IMR-90 (cell line): ENCODE data around the gene PLB1. TPM values are rescaled to one million over a fixed set of nuclear protein-coding genes. Genes with fewer than 3 reads are reported as not detected.

Source experiments
- ATAC-seq: fragments of 200-7000 bp; cut with Tn5 transposase; 2 replicates; pipeline ENCODE4 v1.9.1; 2020; ENCODE audit warnings: low read depth, mild to moderate bottlenecking, moderate library complexity
- BruUV-seq: library from RNA; stranded (reverse); fragments of 400-500 nt; replicated peaks from 2 replicates; lab custom pipeline; 2021; lab: Mats Ljungman, UMichigan
- CTCF ChIA-PET: fragments of 300-600 bp; formaldehyde crosslinking; extraction: SDS; loops from one replicate; lab custom pipeline; 2021; ENCODE audit warnings: antibody characterized with exemption; lab: Yijun Ruan, JAX
- POLR2A ChIA-PET: fragments of 300-600 bp; sonication (Branson Sonifier 250); formaldehyde crosslinking; loops from one replicate; lab custom pipeline; 2022; ENCODE audit warnings: antibody characterized with exemption; ENCODE audit not compliant: unreplicated experiment; lab: Charles Lee
- DNase-seq: peaks from one replicate; pipeline ENCODE4 v3.0.0; 2013
- H2AFZ ChIP-seq: replicated peaks from 2 replicates; pipeline ENCODE3; 2013; ENCODE audit warnings: low read length, mild to moderate bottlenecking; ENCODE audit not compliant: poor library complexity
- H2AK5ac ChIP-seq: 2 replicates; pipeline ENCODE4 v1.6.1; 2013; ENCODE audit warnings: low read depth, low read length, inconsistent platforms
- H2AK9ac ChIP-seq: replicated peaks from 2 replicates; pipeline ENCODE3; 2013; ENCODE audit warnings: mild to moderate bottlenecking, low read depth, low read length, moderate library complexity; ENCODE audit not compliant: poor library complexity
- H2BK120ac ChIP-seq: 2 replicates; pipeline ENCODE4 v1.6.1; 2013; ENCODE audit warnings: low read depth, low read length, inconsistent platforms
- H2BK15ac ChIP-seq: 3 replicates; pipeline ENCODE4 v1.6.1; 2013; ENCODE audit warnings: low read depth, low read length, inconsistent platforms
- H2BK20ac ChIP-seq: 2 replicates; pipeline ENCODE4 v1.6.1; 2013; ENCODE audit warnings: low read depth, mild to moderate bottlenecking, inconsistent platforms, low read length, moderate library complexity
- H2BK5ac ChIP-seq: 2 replicates; pipeline ENCODE4 v1.6.1; 2013; ENCODE audit warnings: mild to moderate bottlenecking, low read depth, low read length, inconsistent platforms; ENCODE audit not compliant: poor library complexity, severe bottlenecking
- H3K14ac ChIP-seq: replicated peaks from 2 replicates; pipeline ENCODE4 v1.6.1; 2013; ENCODE audit warnings: low read depth, low read length, inconsistent platforms
- H3K18ac ChIP-seq: 2 replicates; pipeline ENCODE4 v1.6.1; 2013; ENCODE audit warnings: low read depth, low read length, control low read depth
- H3K23ac ChIP-seq: 2 replicates; pipeline ENCODE4 v1.6.1; 2013; ENCODE audit warnings: low read depth, low read length, inconsistent platforms
- H3K27ac ChIP-seq: 2 replicates; pipeline ENCODE4 v1.5.1; 2013; ENCODE audit warnings: mild to moderate bottlenecking, control low read depth, low read length; ENCODE audit not compliant: insufficient read depth
- H3K27me3 ChIP-seq: 2 replicates; pipeline ENCODE4 v1.6.1; 2013; ENCODE audit warnings: low read length; ENCODE audit not compliant: control insufficient read depth, insufficient read depth
- H3K36me3 ChIP-seq: 2 replicates; pipeline ENCODE4 v1.6.1; 2013; ENCODE audit warnings: low read length, mixed read lengths; ENCODE audit not compliant: control insufficient read depth, insufficient read depth
- H3K4ac ChIP-seq: 2 replicates; pipeline ENCODE4 v1.6.1; 2013; ENCODE audit warnings: low read depth, low read length, inconsistent platforms
- H3K4me1 ChIP-seq: 2 replicates; pipeline ENCODE4 v1.6.1; 2013; ENCODE audit warnings: low read length, mixed read lengths; ENCODE audit not compliant: control insufficient read depth, insufficient read depth
- H3K4me2 ChIP-seq: 2 replicates; pipeline ENCODE4 v1.6.1; 2013; ENCODE audit warnings: low read depth, mild to moderate bottlenecking, control low read depth, low read length, moderate library complexity
- H3K4me3 ChIP-seq: 2 replicates; pipeline ENCODE4 v1.5.1; 2013; ENCODE audit warnings: low read depth, mild to moderate bottlenecking, control low read depth, low read length, moderate library complexity; ENCODE audit not compliant: insufficient read depth
- H3K56ac ChIP-seq: 2 replicates; pipeline ENCODE4 v1.6.1; 2013; ENCODE audit warnings: low read length, inconsistent platforms; ENCODE audit not compliant: insufficient read depth; ENCODE audit errors: extremely low read depth
- H3K79me1 ChIP-seq, 2 experiments: 2 replicates each; pipeline ENCODE4 v1.6.1; 2013; ENCODE audit warnings: low read length in 2 of 2, inconsistent platforms in 1 of 2, low read depth in 1 of 2
- H3K9ac ChIP-seq: 2 replicates; pipeline ENCODE4 v1.6.1; 2013; ENCODE audit warnings: low read depth, low read length, control low read depth
- H3K9me1 ChIP-seq: 2 replicates; pipeline ENCODE4 v1.6.1; 2013; ENCODE audit warnings: low read length, inconsistent platforms; ENCODE audit not compliant: insufficient read depth
- H3K9me3 ChIP-seq: 2 replicates; pipeline ENCODE4 v1.6.1; 2013; ENCODE audit warnings: low read length; ENCODE audit not compliant: control insufficient read depth, insufficient read depth
- H4K20me1 ChIP-seq: 2 replicates; pipeline ENCODE4 v1.6.1; 2013; ENCODE audit warnings: low read length, inconsistent platforms; ENCODE audit not compliant: insufficient read depth
- H4K5ac ChIP-seq: 2 replicates; pipeline ENCODE4 v1.6.1; 2013; ENCODE audit warnings: mild to moderate bottlenecking, low read depth, low read length, control low read depth
- H4K8ac ChIP-seq, 2 experiments: 2 replicates each; pipeline ENCODE4 v1.6.1; 2013; ENCODE audit warnings: low read depth in 2 of 2, low read length in 2 of 2, control low read depth in 1 of 2, inconsistent platforms in 1 of 2
- H4K91ac ChIP-seq: 2 replicates; pipeline ENCODE4 v1.6.1; 2013; ENCODE audit warnings: low read depth, low read length, inconsistent platforms; ENCODE audit not compliant: insufficient read depth
- CEBPB ChIP-seq: IDR thresholded peaks from 2 replicates; pipeline ENCODE4 v1.6.1; 2012; ENCODE audit warnings: low read depth, low read length, improper control_type of control experiment
- MAFK ChIP-seq: IDR thresholded peaks from 2 replicates; pipeline ENCODE4 v1.6.1; 2012; ENCODE audit warnings: low read depth, low read length, improper control_type of control experiment
- MXI1 ChIP-seq: IDR thresholded peaks from 2 replicates; pipeline ENCODE4 v1.6.1; 2012; ENCODE audit warnings: low read depth, mild to moderate bottlenecking, low read length, moderate library complexity, borderline replicate concordance
- WGBS, 2 experiments: methylation state at CpG; one replicate each; pipeline versions ENCODE4 v1.1.5 to v1.1.7; 2013; ENCODE audit warnings: missing lambda C conversion rate in 2 of 2; ENCODE audit not compliant: insufficient read length in 1 of 2; ENCODE audit errors: extremely low coverage in 2 of 2; 5-methylcytosine and 5-hydroxymethylcytosine counted together
- dilution Hi-C: fragments of 300-500 bp; cut with HindIII; formaldehyde crosslinking; loops from one replicate; pipeline ENCODE4 v1.14.3; 2018; ENCODE audit warnings: low sequenced_read_pairs; ENCODE audit not compliant: unreplicated experiment
- in situ Hi-C: fragments of 300-500 bp; cut with MboI; formaldehyde crosslinking; loops from 3 replicates; pipeline ENCODE4 v1.14.3; 2019; ENCODE audit warnings: low sequenced_read_pairs, inconsistent platforms, mixed read lengths
- intact Hi-C: fragments of 100-400 bp; cut with micrococcal nuclease; formaldehyde crosslinking; loops from 2 replicates; pipeline ENCODE4 v1.10.0; 2022
- polyA plus RNA-seq, 3 experiments: library from polyadenylated mRNA; depleted of rRNA; stranded (reverse); fragments of >200 nt; gene quantifications; 2 replicates each; pipeline ENCODE4 v1.2.3, GENCODE V29; 2012; ENCODE audit warnings: low replicate concordance in 1 of 3
- total RNA-seq: library from RNA; depleted of rRNA; stranded (reverse); fragments of >200 nt; gene quantifications from 2 replicates; pipeline ENCODE4 v1.2.3, GENCODE V29; 2012

The PLB1 gene
- total and polyA plus RNA-seq, 2 of the 4 experiments (the other 2 are of a cell fraction): 0.74 to 0.90 TPM

GRCh38 chr2:28544036-28544346 lies 48.1 kb downstream of the PLB1 start:
- TF ChIP-seq MAFK (no peak), MXI1 (no peak), CEBPB (no peak)
- no peak for DNase-seq
- no peak overlapping the region for H3K9ac ChIP-seq
- no peak overlapping the region for H2AK5ac ChIP-seq
- 20% methylated on average over 1 of the region's 5 CpGs; no CpG with 5 or more reads in 1 of the 2 experiments for WGBS, 2 experiments
- no peak overlapping the region for H4K8ac ChIP-seq
- no peaks in the 10 kb centered on the region for H4K20me1 ChIP-seq
- no peak overlapping the region for H3K18ac ChIP-seq
- no peak overlapping the region for H2BK20ac ChIP-seq
- H3K27ac ChIP-seq: no peak overlapping the region
- ChIA-PET POLR2A (no interaction called here), CTCF (no interaction called here)
- no peaks in the 10 kb centered on the region for H3K36me3 ChIP-seq
- H2BK15ac ChIP-seq: no peak overlapping the region
- no peaks in the 10 kb centered on the region for H3K79me1 ChIP-seq
- H3K9me1 ChIP-seq: no peaks in the 10 kb centered on the region
- dilution Hi-C loops: no loop called here
- no peak overlapping the region for H3K4me3 ChIP-seq
- no peak overlapping the region for H3K14ac ChIP-seq
- in situ Hi-C loops: no loop called here
- H2AK9ac ChIP-seq: no peak overlapping the region
- intact Hi-C loops: no loop called here
- H2AFZ ChIP-seq: no peak overlapping the region
- ATAC-seq: peak; percentile 50
- H4K5ac ChIP-seq: no peak overlapping the region
- H2BK5ac ChIP-seq: no peak overlapping the region
- H3K27me3 ChIP-seq: peaks cover 42% of the 10 kb centered on the region
- no peaks in the 10 kb centered on the region for H3K4me1 ChIP-seq
- H3K9me3 ChIP-seq: no peaks in the 10 kb centered on the region
- BruUV-seq: no TSS peak
- no peak overlapping the region for H3K56ac ChIP-seq
- H4K91ac ChIP-seq: no peak overlapping the region
- H3K23ac ChIP-seq: no peak overlapping the region
- no peak overlapping the region for H2BK120ac ChIP-seq
- no peak overlapping the region for H3K4ac ChIP-seq
- H3K4me2 ChIP-seq: no peak overlapping the region
